Loucy (cell line): ENCODE data around the gene SV2A.

Experiments used
- CTCF ChIP-seq: fragments of 200-600 bp; sonication (generic); conservative IDR thresholded peaks from 2 replicates; pipeline ENCODE4 v1.5.1; 2014; ENCODE audit warnings: mild to moderate bottlenecking, antibody characterized with exemption, low read length
- EZH2phosphoT487 ChIP-seq: fragments of 200-600 bp; IDR thresholded peaks from 2 replicates; pipeline ENCODE4 v1.6.1; 2018; ENCODE audit warnings: antibody characterized with exemption, mild to moderate bottlenecking, moderate library complexity, borderline replicate concordance

DNA sequence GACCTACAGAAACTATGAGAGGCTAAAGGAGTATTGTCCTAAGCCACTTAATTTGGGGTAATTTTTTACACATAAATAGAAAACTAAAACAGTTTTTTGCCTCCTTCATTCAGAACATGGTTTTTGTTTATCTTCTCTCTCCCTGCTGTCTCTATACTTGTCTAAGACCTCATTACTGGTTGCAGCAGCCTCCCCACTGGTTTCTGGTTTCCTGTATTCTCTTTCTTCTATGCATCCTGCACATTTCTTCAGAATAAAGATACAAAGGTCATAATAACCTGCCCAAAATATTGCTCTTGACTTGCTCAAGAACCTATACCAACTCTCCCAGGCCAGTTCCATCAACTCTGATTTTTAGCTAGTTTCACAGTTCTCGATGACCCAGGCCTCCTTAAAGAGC, 38.1 kb downstream of the SV2A start:
- TF ChIP-seq CTCF (no peak), EZH2phosphoT487 (no peak)
